A673 (cell line): Measurements from ENCODE around the gene UTRN. TPM values are rescaled to one million over a fixed set of nuclear protein-coding genes. Genes with fewer than 3 reads are reported as not detected.

Experiments
- BruUV-seq: library from RNA; stranded (reverse); fragments of 400-500 nt; replicated peaks from 2 replicates; lab custom pipeline; 2021; lab: Mats Ljungman, UMichigan
- CTCF ChIA-PET: fragments of 300-600 bp; sonication (Branson Sonifier 250); formaldehyde crosslinking; loops from one replicate; lab custom pipeline; 2022; ENCODE audit warnings: antibody characterized with exemption; lab: Charles Lee
- POLR2A ChIA-PET: fragments of 300-600 bp; sonication (Branson Sonifier 250); formaldehyde crosslinking; loops from one replicate; lab custom pipeline; 2022; ENCODE audit warnings: antibody characterized with exemption; ENCODE audit not compliant: low non-redundant PET; lab: Charles Lee
- DNase-seq: peaks from one replicate; pipeline ENCODE4 v3.0.0-alpha.2; 2015; ENCODE audit warnings: low spot score
- H3K27ac ChIP-seq: fragments of 200-600 bp; sonication (generic); 2 replicates; pipeline ENCODE4 v1.5.1; 2016; ENCODE audit warnings: mixed run types, low read depth, mild to moderate bottlenecking, mixed read lengths, antibody characterized with exemption, low read length; ENCODE audit not compliant: poor library complexity, severe bottlenecking
- H3K27me3 ChIP-seq: fragments of 200-600 bp; sonication (generic); replicated peaks from 2 replicates; pipeline ENCODE4 v1.6.1; 2017; ENCODE audit warnings: mixed run types, low read depth, mild to moderate bottlenecking, mixed read lengths, antibody characterized with exemption, low read length; ENCODE audit not compliant: insufficient read depth, poor library complexity
- H3K36me3 ChIP-seq: fragments of 200-600 bp; sonication (generic); 2 replicates; pipeline ENCODE4 v1.6.1; 2016; ENCODE audit warnings: mixed run types, mild to moderate bottlenecking, mixed read lengths, antibody characterized with exemption, low read length; ENCODE audit not compliant: insufficient read depth, poor library complexity, severe bottlenecking
- H3K4me1 ChIP-seq: fragments of 200-600 bp; sonication (generic); 2 replicates; pipeline ENCODE4 v1.6.1; 2017; ENCODE audit warnings: mixed run types, mild to moderate bottlenecking, mixed read lengths, antibody characterized with exemption, low read length; ENCODE audit not compliant: insufficient read depth, poor library complexity, severe bottlenecking
- H3K4me3 ChIP-seq: fragments of 200-600 bp; sonication (generic); 2 replicates; pipeline ENCODE4 v1.5.1; 2016; ENCODE audit warnings: low read depth, mixed run types, mild to moderate bottlenecking, mixed read lengths, low read length; ENCODE audit not compliant: poor library complexity, severe bottlenecking
- H3K9me3 ChIP-seq: fragments of 200-600 bp; sonication (generic); 2 replicates; pipeline ENCODE4 v1.6.1; 2016; ENCODE audit warnings: mixed run types, low read depth, mild to moderate bottlenecking, mixed read lengths, antibody characterized with exemption, low read length; ENCODE audit not compliant: poor library complexity, severe bottlenecking
- EZH2 ChIP-seq: fragments of 200-600 bp; sonication (generic); IDR thresholded peaks from 2 replicates; pipeline ENCODE4 v1.6.1; 2017; ENCODE audit warnings: borderline replicate concordance, low read depth, mild to moderate bottlenecking, mixed read lengths, antibody characterized with exemption, low read length; ENCODE audit not compliant: poor library complexity, severe bottlenecking
- intact Hi-C: fragments of 100-400 bp; cut with micrococcal nuclease; formaldehyde crosslinking; loops from one replicate; pipeline ENCODE4 v1.10.0; 2022; ENCODE audit not compliant: unreplicated experiment
- total RNA-seq: library from RNA; stranded (reverse); gene quantifications from 2 replicates; pipeline ENCODE4 v1.2.3, GENCODE V29; 2021
- TF ChIP-seq, protein P1 (sequence below): fragments of 300-800, 200-600 bp; sonication (generic); conservative IDR thresholded peaks from 2 replicates; pipeline ENCODE4 v1.5.1; 2017; ENCODE audit warnings: low read depth, mild to moderate bottlenecking, antibody characterized with exemption, low read length, moderate library complexity, mixed read lengths

Gene UTRN
- total RNA-seq, 1 experiment from 2014 or later, result 75.2 TPM

DNA sequence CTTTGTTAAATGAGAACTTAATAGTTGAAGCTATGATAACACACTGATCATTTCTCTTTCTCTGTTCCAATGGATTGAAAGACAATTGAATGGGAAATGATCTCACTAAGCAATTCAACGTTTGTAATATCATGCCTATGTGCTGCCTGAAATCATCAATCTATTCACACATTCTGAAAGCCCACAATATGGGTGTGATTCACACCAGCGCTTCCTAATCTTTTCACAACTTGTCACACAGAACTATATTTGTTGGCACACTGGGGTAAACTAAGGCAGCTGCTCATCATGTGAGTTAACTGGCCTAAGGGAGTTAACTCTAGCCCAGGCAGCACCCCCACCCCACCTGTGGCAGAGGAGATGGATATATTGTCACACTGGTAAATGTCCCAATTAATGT is 37.1 kb upstream of the UTRN start:
- Histone ChIP-seq H3K4me1 (no peaks in the 10 kb centered on the region), H3K27me3 (no peaks in the 10 kb centered on the region), H3K9me3 (no peaks in the 10 kb centered on the region), H3K36me3 (no peaks in the 10 kb centered on the region), H3K27ac (no peak overlapping the region), H3K4me3 (no peak overlapping the region)
- intact Hi-C loops, result no loop called here
- POLR2A ChIA-PET, result no interaction called here
- CTCF ChIA-PET, result no interaction called here
- TF ChIP-seq, protein P1, sequence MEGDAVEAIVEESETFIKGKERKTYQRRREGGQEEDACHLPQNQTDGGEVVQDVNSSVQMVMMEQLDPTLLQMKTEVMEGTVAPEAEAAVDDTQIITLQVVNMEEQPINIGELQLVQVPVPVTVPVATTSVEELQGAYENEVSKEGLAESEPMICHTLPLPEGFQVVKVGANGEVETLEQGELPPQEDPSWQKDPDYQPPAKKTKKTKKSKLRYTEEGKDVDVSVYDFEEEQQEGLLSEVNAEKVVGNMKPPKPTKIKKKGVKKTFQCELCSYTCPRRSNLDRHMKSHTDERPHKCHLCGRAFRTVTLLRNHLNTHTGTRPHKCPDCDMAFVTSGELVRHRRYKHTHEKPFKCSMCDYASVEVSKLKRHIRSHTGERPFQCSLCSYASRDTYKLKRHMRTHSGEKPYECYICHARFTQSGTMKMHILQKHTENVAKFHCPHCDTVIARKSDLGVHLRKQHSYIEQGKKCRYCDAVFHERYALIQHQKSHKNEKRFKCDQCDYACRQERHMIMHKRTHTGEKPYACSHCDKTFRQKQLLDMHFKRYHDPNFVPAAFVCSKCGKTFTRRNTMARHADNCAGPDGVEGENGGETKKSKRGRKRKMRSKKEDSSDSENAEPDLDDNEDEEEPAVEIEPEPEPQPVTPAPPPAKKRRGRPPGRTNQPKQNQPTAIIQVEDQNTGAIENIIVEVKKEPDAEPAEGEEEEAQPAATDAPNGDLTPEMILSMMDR, result no peak
- TF ChIP-seq EZH2, result no peak
- BruUV-seq, result no TSS peak
- no peak for DNase-seq

DNA sequence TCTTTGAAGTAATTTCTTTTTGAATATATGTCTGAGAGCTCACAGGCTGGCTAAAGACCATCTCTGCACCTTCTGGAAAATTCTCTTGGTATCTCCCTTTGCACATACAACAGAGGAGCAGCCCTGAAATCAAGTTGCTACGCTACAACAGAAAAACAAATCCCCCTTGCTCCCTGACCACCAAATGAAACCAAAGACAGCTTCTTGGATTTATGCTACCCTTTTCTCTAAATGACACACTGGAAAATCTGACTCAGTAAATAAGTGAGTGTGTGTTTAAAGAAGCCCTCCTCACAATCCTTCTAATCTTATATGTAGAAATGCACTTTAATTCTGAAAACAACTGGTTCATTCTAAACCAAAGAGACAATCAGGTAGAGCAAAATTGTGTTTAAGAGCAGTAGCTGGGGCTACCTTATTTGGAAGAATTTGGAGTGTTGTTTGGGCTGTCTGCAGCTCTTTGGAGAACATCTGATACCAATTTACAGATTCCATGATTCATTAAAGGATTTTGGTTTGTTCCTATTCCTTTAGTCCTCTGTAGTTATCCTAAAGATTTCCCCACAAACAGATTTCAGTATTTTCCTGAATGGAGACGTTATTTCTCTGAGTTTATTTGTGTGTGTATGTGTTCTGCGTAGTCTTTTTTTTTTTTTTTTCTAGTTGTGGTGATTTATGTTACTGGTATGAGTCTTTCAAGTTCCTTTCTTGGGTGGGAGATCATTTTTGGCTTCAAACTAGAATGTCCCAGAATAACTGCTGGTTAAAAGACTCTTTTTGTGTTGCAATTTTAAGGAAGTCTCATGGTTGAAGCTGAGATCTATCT is 36.4 kb upstream of the UTRN start:
- H3K27me3 ChIP-seq, result no peaks in the 10 kb centered on the region
- BruUV-seq, result no TSS peak
- H3K9me3 ChIP-seq, result no peaks in the 10 kb centered on the region
- H3K4me3 ChIP-seq, result no peak overlapping the region
- ChIA-PET POLR2A (no interaction called here), CTCF (no interaction called here)
- no peaks in the 10 kb centered on the region for H3K4me1 ChIP-seq
- DNase-seq, result no peak
- H3K36me3 ChIP-seq, result no peaks in the 10 kb centered on the region
- intact Hi-C loops, result no loop called here
- TF ChIP-seq, protein P1, result no peak
- no peak for TF ChIP-seq EZH2
- H3K27ac ChIP-seq, result no peak overlapping the region

DNA sequence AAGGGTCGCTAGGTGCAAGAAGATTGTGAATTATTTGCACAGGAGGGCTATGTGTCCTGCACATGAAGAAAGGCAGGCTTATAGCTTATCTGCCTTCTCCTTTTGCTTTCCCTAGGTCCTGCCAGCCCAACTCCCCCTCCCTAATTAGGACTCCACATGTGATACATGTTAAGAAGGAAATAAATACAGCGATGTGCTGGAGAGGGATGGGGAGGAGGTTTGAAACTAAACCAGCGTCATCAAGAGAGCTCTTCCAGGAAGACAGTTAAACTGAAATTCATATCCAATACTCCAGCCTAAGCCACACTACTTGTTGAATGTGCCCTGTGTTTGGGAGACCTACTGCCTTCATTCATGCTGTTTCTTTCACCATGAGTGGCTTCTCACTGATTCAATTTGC is 34.9 kb upstream of the UTRN start:
- ChIA-PET CTCF (no interaction called here), POLR2A (no interaction called here)
- intact Hi-C loops, result no loop called here
- DNase-seq, result no peak
- Histone ChIP-seq H3K27me3 (no peaks in the 10 kb centered on the region), H3K4me1 (no peaks in the 10 kb centered on the region), H3K4me3 (no peak overlapping the region), H3K9me3 (no peaks in the 10 kb centered on the region), H3K27ac (no peak overlapping the region), H3K36me3 (no peaks in the 10 kb centered on the region)
- BruUV-seq, result no TSS peak
- no peak for TF ChIP-seq EZH2
- TF ChIP-seq, protein P1, result no peak
